Mesothelial cell of epicardium (in vitro differentiated cells): Measurements from ENCODE around the gene AGFG2. TPM values are rescaled to one million over a fixed set of nuclear protein-coding genes. Genes with fewer than 3 reads are reported as not detected.

Experiments
- DNase-seq, 2 experiments: peaks; one replicate each; pipeline ENCODE4 v3.0.0; 2021; ENCODE audit warnings: low spot score in 2 of 2; ENCODE audit not compliant: unreplicated experiment in 2 of 2
- H3K27ac Mint-ChIP-seq: 2 replicates; pipeline ENCODE4 v1.8.0; 2021; ENCODE audit warnings: mixed read lengths
- H3K27me3 Mint-ChIP-seq: 2 replicates; pipeline ENCODE4 v1.8.0; 2021; ENCODE audit warnings: low read depth, mixed read lengths
- H3K36me3 Mint-ChIP-seq: 2 replicates; pipeline ENCODE4 v1.8.0; 2021; ENCODE audit warnings: mixed read lengths
- H3K4me1 Mint-ChIP-seq: 2 replicates; pipeline ENCODE4 v1.8.0; 2021; ENCODE audit warnings: mixed read lengths
- H3K4me3 Mint-ChIP-seq: 2 replicates; pipeline ENCODE4 v1.8.0; 2021; ENCODE audit warnings: mild to moderate bottlenecking, moderate library complexity, mixed read lengths
- H3K9me3 Mint-ChIP-seq: 2 replicates; pipeline ENCODE4 v1.8.0; 2021; ENCODE audit warnings: mixed read lengths
- total RNA-seq: library from RNA; stranded (reverse); gene quantifications from 3 replicates; pipeline ENCODE4 v1.2.1, GENCODE V29; 2021
- TF ChIP-seq, protein P1 (sequence below): fragments of 200-600 bp; sonication (generic); IDR thresholded peaks from one replicate; pipeline ENCODE4 v1.5.0; 2021; ENCODE audit warnings: antibody characterized with exemption; ENCODE audit not compliant: unreplicated experiment

The AGFG2 gene
- total RNA-seq, 1 donor from 2014 or later, result 9.1 TPM

DNA sequence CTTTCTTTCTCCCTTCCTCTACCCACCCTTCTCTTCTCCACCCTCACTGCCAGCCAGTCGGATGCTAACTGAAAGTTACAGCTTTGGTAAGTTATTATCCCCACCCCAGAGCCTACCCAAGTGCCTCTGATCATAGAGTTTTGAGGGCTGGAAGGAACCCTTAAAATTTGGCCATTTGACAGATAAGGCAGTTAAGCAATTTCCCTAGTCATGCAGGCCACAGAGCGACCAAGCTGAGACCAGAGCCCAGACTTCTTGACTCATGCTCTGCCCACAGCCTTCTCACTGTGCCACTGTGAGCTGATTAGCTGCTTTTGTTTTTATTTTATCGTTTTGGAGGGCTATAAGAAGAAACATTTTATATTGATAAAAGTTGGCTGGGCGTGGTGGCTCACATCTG lies 17.5 kb downstream of the AGFG2 start:
- TF ChIP-seq, protein P1, sequence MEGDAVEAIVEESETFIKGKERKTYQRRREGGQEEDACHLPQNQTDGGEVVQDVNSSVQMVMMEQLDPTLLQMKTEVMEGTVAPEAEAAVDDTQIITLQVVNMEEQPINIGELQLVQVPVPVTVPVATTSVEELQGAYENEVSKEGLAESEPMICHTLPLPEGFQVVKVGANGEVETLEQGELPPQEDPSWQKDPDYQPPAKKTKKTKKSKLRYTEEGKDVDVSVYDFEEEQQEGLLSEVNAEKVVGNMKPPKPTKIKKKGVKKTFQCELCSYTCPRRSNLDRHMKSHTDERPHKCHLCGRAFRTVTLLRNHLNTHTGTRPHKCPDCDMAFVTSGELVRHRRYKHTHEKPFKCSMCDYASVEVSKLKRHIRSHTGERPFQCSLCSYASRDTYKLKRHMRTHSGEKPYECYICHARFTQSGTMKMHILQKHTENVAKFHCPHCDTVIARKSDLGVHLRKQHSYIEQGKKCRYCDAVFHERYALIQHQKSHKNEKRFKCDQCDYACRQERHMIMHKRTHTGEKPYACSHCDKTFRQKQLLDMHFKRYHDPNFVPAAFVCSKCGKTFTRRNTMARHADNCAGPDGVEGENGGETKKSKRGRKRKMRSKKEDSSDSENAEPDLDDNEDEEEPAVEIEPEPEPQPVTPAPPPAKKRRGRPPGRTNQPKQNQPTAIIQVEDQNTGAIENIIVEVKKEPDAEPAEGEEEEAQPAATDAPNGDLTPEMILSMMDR, result no peak
- no peak for DNase-seq
- Mint-ChIP-seq H3K27ac (no peak overlapping the region), H3K9me3 (no peaks in the 10 kb centered on the region), H3K4me1 (no peaks in the 10 kb centered on the region), H3K36me3 (peaks cover 16% of the 10 kb centered on the region), H3K4me3 (no peak overlapping the region), H3K27me3 (no peaks in the 10 kb centered on the region)

DNA sequence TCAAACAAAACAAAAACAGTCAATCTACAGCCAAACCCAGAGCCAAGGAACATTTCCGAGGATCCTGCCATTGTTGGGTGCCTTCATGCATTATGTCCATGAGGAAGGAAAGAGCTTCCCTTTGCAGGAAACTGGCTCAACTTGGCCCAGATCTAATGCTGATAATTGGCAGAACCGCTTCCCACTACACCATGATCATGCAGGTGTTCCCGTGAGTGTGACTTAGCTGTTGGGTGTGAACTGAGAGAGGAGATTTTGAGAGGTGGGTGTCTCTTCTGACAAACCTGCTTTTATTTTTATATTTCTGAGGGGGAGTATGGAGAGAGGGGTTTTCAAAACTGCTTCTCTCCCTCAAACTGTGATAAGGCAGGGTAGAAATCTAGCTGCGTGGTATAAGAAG lies 20.1 kb downstream of the AGFG2 start:
- Mint-ChIP-seq H3K27me3 (no peaks in the 10 kb centered on the region), H3K4me3 (no peak overlapping the region), H3K36me3 (peaks cover 6% of the 10 kb centered on the region), H3K27ac (no peak overlapping the region), H3K4me1 (no peaks in the 10 kb centered on the region), H3K9me3 (no peaks in the 10 kb centered on the region)
- no peak for DNase-seq
- TF ChIP-seq, protein P1, result no peak

DNA sequence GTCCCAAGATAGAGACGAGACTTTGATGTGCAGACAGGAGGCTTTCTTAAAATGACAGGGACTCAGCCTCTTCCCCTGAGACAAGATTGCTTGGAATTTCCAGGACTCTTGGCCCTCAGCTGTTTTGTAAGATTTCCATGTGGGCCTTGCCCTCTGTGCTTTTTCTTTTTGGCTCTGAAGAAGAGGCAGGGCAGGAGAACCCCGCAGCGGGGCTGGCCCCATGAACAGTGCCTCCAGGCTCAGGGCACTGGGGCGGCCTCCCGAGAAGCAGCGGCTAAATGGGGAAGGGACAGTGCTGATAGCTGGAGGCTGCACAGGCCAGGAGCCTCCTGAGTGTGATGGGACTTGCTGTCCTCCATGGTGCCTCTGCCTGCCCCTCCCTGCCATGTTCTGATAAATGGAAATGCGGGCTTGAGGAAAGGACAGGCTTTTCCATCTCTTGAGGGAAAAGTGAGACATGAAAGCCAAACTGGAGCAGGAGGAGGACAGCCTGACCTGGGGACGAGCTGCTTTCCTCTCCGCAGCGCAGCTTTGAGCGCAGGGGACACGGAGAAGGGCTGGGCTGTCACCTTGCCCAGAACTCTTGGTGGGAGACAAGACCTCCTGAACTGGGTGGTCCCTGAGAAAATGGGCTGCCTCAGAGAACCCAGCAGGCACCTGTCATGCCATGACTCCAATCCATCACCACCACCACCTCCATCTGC lies 22.6 kb downstream of the AGFG2 start:
- Mint-ChIP-seq H3K4me1 (peaks cover 2% of the 10 kb centered on the region), H3K4me3 (no peak overlapping the region), H3K9me3 (no peaks in the 10 kb centered on the region), H3K27me3 (no peaks in the 10 kb centered on the region), H3K36me3 (peaks cover 2% of the 10 kb centered on the region), H3K27ac (no peak overlapping the region)
- no peak for DNase-seq
- TF ChIP-seq, protein P1, result no peak

DNA sequence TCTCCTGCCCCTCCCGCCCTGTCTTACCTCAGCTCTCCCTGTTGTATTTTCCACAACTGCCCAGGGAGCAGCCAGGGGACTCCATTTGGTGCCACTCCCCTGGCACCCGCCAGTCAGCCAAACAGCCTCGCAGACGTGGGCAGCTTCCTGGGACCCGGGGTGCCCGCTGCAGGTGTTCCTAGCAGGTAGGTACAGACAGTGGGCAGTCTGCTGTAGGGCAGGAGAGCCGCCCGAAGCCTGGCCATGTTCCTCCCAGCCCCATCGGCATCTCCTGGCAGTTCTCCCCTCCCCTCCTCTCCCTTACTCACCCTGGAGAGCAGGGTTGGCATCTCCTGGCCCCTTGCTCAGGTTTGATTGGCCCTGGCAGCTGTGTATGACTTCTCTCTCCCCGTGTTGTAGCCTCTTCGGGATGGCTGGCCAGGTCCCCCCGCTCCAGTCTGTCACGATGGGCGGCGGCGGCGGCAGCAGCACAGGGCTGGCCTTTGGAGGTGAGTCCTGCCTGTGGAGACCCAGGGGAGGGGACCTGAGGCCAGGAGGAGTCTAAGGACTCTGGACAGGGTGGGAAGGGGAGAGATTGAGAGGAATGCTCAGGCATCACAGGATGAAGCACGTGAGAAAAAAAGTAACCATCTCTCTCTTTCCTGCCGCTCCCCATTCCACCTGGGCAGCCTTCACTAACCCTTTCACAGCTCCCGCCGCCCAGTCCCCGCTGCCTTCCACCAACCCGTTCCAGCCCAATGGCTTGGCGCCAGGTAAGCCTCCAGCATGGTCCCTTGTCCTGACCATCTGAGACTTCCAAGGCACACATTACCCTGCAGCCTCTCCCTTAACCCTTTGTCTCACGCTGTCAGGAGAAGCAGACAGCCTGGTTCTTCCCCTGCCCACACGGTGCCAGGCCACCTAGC lies 23.4 kb downstream of the AGFG2 start:
- H3K4me1 Mint-ChIP-seq, result peaks cover 6% of the 10 kb centered on the region
- no peaks in the 10 kb centered on the region for H3K9me3 Mint-ChIP-seq

DNA sequence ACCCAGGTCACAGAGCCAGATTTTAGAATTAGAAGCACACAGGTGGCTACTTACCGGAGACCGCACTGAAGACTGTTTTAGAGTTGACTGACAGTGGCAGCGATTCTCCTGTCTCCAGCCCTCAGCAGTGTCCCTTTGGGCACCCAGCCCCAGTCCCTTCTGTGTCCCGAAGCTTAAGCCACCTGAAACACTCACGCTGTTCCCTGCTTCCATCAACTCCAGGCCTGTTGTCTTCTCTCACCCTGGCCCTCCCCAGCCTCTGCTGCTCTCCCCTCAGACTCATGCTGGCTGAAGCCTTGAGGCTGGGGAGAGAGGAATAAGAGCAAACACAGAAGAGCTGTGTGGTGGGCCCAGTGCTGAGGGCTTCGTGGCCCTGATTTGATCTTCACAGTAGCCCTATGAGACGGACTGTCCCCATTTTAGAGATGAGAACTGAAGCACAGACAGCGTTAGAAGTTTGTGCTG lies 24.1 kb downstream of the AGFG2 start:
- TF ChIP-seq, protein P1, result no peak
- no peak for DNase-seq
- H3K4me1 Mint-ChIP-seq, result peaks cover 9% of the 10 kb centered on the region
- no peaks in the 10 kb centered on the region for H3K27me3 Mint-ChIP-seq
- H3K27ac Mint-ChIP-seq, result no peak overlapping the region
- no peaks in the 10 kb centered on the region for H3K9me3 Mint-ChIP-seq
- H3K4me3 Mint-ChIP-seq, result no peak overlapping the region
- H3K36me3 Mint-ChIP-seq, result no peaks in the 10 kb centered on the region

More for the DNA sequence above, 23.4 kb downstream of the AGFG2 start:
- H3K36me3 Mint-ChIP-seq, result no peaks in the 10 kb centered on the region
- no peaks in the 10 kb centered on the region for H3K27me3 Mint-ChIP-seq
- no peak overlapping the region for H3K4me3 Mint-ChIP-seq
- H3K27ac Mint-ChIP-seq, result no peak overlapping the region
- TF ChIP-seq, protein P1, result no peak
- DNase-seq, result no peak
